Astrocyte (in vitro differentiated cells and primary cell): Measurements from ENCODE around the gene SBF2.

Experiments used
- CTCF ChIP-seq: IDR thresholded peaks from 2 replicates; pipeline ENCODE4 v1.5.1; 2011; ENCODE audit warnings: low read depth, mild to moderate bottlenecking, inconsistent platforms, low read length, moderate library complexity; ENCODE audit not compliant: insufficient read depth
- EZH2 ChIP-seq: IDR thresholded peaks from 2 replicates; pipeline ENCODE4 v1.6.1; 2012; ENCODE audit warnings: mild to moderate bottlenecking, low read length, inconsistent platforms; ENCODE audit not compliant: insufficient read depth

DNA sequence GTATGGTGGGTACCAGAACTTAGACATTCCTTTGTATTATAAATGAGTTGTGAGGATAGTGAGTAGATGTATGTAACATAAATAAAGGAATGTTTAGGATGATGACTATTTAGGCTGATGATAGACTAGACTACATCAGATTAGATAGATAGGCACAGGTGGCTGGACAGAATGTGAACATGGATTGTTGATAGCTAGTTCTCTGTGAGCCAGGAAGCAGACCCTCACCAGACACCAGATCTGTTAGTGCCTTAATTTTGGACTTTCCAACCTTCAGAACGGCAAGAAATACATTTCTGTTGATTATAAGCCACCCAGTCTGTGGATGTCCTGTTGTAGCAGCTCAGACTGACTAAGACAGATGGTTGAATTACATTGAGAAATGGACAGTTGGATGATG, 530.7 kb downstream of the SBF2 start:
- no peak for TF ChIP-seq CTCF
- no peak for TF ChIP-seq EZH2
